Gastrocnemius medialis (tissue), 4 donors: ENCODE data around the gene C16orf95.

ENCODE experiments used
- CTCF ChIP-seq, 5 experiments: fragments of 450-650 bp in 3 of 5; fragments of 200-600 bp in 2 of 5; sonication (generic) in 2 of 5; IDR thresholded peaks in 4 of 5; conservative IDR thresholded peaks in 1 of 5; 1 replicate in 4 of 5; 2 replicates in 1 of 5; pipeline ENCODE4 v1.5.1; 2016 to 2019; ENCODE audit warnings: antibody characterized with exemption in 5 of 5, mild to moderate bottlenecking in 3 of 5, moderate library complexity in 3 of 5
- POLR2A ChIP-seq, 2 donors: fragments of 450-650 bp; IDR thresholded peaks; one replicate each; pipeline ENCODE4 v1.6.1; 2017; ENCODE audit warnings: antibody characterized with exemption in 2 of 2, mild to moderate bottlenecking in 2 of 2, moderate library complexity in 2 of 2

GRCh38 chr16:87340198-87340597 is 23.0 kb upstream of the C16orf95 start:
- TF ChIP-seq CTCF (IDR thresholded peaks at IDR 0.05 in 4 of 5, conservative IDR thresholded peaks at IDR 0.05 in 1 of 5) (no peak), POLR2A (IDR thresholded peaks at IDR 0.05) (no peak)
